Adipose tissue (tissue), 3 donors: Measurements from ENCODE around the gene CSF1. TPM values are rescaled to one million over a fixed set of nuclear protein-coding genes. Genes with fewer than 3 reads are reported as not detected.
"Not testable (repeated sequence)": the region's sequence is repeated elsewhere in the genome, so short reads cannot be mapped to it uniquely, and the experiment has no call there.

Experiments
- H3K27ac ChIP-seq: one replicate; pipeline ENCODE4 v1.5.1; 2013; ENCODE audit warnings: low read depth, low read length
- WGBS, 3 donors: extraction: QIAGEN DNeasy Blood & Tissue Kit; methylation state at CpG; one replicate each; pipeline ENCODE4 v1.1.7; 2013; 5-methylcytosine and 5-hydroxymethylcytosine counted together
- polyA plus RNA-seq, 3 donors: library from polyadenylated mRNA; stranded (reverse); fragments of 200-250 nt; gene quantifications; one replicate each; pipeline ENCODE4 v1.2.3, GENCODE V29; 2013
- donor health status: healthy with polysubstance abuse.
- donor health status: Bipolar disorder and iron deficiency.
- donor health status: healthy.

The CSF1 gene
- polyA plus RNA-seq, 3 donors, result 10.6 to 82.1 (median 18.6) TPM

- H3K27ac ChIP-seq, result no peak overlapping the region
- WGBS, 3 donors, result 88 to 95% (median 95%) methylated on average over 2 of the region's 2 CpGs
Measured at GRCh38 chr1:109950509-109950908, 39.9 kb downstream of the CSF1 start.

- WGBS, 3 donors, result 94 to 97% (median 96%) methylated on average over 5 of the region's 5 CpGs
- not testable (repeated sequence) for H3K27ac ChIP-seq
Measured at GRCh38 chr1:109951501-109951900, 40.9 kb downstream of the CSF1 start.

GRCh38 chr1:109954041-109954512 is 43.4 kb downstream of the CSF1 start:
- no peak overlapping the region for H3K27ac ChIP-seq

DNA sequence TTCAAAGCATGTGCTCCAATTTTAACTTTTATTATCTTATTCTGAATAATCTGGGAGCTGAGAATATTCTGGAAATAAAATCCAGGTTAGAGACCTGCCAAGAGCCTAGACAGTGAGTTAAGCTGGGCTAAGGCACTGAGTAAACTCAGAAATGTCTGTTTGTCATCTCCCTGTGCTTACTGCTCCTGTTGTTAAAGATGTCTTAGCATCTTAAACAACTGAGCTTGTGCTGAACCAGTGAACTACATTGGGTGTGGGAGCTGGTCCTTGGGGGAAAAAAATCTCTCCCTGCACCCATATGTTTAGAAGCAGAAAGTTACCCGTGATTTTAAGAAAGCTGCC is 49.0 kb downstream of the CSF1 start:
- H3K27ac ChIP-seq, result no peak overlapping the region
- 39 to 59% (median 55%) methylated on average over 1 of the region's 1 CpG for WGBS, 3 donors

More at GRCh38 chr1:109954041-109954512, 43.4 kb downstream of the CSF1 start:
- 38 to 48% (median 44%) methylated on average over 1 of the region's 1 CpG for WGBS, 3 donors

GRCh38 chr1:109959974-109960744 is 49.5 kb downstream of the CSF1 start:
- no peak overlapping the region for H3K27ac ChIP-seq
- 63 to 68% (median 65%) methylated on average over 7 of the region's 7 CpGs for WGBS, 3 donors

DNA sequence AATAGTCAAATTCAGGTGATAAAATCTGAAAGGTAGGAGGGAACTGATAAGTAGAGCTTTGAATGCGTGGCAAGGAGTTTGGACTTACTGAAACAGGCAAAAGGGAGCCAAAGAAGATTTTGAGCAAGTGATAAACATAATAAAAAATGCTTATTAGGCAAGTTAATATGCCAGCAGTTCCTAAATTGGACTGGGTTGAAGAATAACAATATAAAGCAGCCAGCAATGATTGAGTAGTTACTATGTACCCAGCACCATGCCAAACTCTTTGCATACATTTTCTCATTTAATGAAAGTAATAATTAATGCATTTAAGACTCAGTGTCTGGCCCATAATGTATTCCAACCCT is 50.1 kb downstream of the CSF1 start:
- no peak overlapping the region for H3K27ac ChIP-seq

DNA sequence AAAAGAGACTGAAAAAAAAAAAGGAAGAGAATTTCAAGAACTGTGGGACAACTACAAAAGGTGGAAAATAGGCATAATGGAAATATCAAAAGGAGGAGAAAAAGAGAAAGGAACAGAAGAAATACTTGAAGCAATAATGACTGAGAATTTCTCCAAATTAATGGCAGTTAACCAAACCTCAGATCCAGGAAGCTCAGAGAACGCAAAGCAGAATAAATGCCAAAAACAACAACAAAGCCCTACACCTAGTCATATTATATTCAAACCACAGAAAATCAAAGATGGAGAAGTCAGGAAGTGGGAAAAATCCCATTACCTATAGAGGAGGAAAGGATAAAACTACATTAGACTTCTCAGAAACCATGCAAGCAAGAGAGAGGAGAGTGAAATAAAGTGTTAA is 53.2 kb downstream of the CSF1 start:
- 75 to 81% (median 78%) methylated on average over 1 of the region's 1 CpG for WGBS, 3 donors
- H3K27ac ChIP-seq, result no peak overlapping the region

More for the DNA sequence above, 50.1 kb downstream of the CSF1 start:
- WGBS, 3 donors, result 52 to 79% (median 69%) methylated on average over 1 of the region's 1 CpG

GRCh38 chr1:109969146-109969829 is 58.6 kb downstream of the CSF1 start:
- H3K27ac ChIP-seq, result no peak overlapping the region
- 85 to 99% (median 91%) methylated on average over 3 of the region's 3 CpGs for WGBS, 3 donors

DNA sequence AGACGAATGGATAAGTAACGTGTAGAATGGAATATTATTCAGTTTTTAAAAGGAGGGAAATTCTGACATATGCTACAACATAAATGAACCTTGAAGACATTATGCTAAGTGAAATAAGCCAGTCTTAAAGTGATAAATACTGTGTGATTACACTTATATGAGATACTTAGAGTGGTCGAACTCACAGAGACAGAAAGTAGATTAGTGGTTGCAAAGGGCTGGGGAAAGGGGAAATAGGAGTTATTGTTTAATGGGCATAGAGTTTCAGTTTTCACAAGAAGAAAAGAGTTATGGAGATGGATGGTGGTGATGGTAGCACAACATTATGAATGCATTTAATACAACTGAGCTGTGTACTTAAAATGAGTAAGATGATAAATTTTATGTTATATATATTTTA is 59.3 kb downstream of the CSF1 start:
- H3K27ac ChIP-seq, result no peak overlapping the region
- 76 to 95% (median 90%) methylated on average over 3 of the region's 3 CpGs for WGBS, 3 donors

DNA sequence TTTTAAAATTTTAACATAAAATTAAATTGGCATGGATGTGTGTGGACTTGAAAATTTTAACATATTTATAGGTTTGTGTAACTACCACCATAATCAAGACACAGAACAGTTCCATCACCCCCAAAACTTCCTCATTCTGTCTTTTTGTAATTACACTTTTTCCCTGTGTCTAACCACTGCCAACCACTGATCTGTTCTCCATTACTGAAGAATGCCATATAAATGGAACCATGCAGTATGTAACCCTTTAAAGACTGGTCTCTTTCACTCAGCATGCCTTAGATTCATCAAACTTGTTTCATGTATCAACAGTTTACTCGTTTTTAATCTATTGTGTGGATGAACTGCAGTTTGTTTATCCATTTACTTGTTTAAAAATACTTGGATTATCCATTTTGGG is 60.9 kb downstream of the CSF1 start:
- WGBS, 3 donors, result 33 to 64% (median 51%) methylated on average over 1 of the region's 1 CpG
- no peak overlapping the region for H3K27ac ChIP-seq

DNA sequence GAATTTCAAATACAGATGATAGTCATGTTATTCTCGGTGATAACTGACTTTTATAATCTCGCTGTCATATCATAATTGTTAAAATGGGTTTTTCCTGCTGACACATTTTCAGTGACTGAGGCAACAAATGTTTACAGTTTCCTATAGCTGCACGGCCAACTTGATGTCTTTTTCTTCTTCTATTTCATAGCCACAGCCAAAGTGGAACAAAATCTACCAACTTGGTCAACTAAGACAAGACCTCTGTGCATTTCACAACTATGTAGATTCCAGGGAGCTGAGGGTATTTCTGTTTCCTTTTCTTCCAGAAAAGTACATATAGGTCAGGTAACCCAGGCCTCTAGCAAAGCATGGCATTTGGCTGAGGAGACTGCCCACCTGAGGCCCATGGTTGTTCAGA is 63.5 kb downstream of the CSF1 start:
- 92 to 94% (median 93%) methylated on average over 3 of the region's 3 CpGs for WGBS, 3 donors
- H3K27ac ChIP-seq, result no peak overlapping the region

- H3K27ac ChIP-seq, result no peak overlapping the region
- WGBS, 3 donors, result 69 to 86% (median 70%) methylated on average over 3 of the region's 3 CpGs
Measured at GRCh38 chr1:109975718-109976117, 65.1 kb downstream of the CSF1 start.

- H3K27ac ChIP-seq, result no peak overlapping the region
Measured at GRCh38 chr1:109976762-109977161, 66.1 kb downstream of the CSF1 start.

DNA sequence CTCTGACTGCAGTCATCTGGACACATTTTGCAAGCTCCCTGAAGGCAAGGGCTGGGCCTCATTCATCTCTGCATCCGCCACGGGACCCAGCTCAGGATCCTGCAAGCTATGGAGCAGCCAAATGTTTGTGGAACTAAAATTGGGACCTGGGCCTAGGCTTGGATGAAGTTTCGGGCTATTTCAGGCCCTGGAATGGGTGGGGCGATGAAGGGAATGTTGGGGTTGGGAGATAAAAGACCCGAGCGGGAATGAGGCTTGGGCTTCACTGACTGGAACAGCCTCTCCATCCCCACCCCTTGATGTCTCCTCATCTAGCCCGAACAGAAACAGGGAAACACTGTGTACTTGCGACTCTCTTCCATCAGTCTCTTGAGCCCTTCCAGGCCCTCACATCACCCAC is 66.6 kb downstream of the CSF1 start:
- WGBS, 3 donors, result 68 to 92% (median 71%) methylated on average over 8 of the region's 8 CpGs
- H3K27ac ChIP-seq, result no peak overlapping the region

More at GRCh38 chr1:109976762-109977161, 66.1 kb downstream of the CSF1 start:
- 90 to 94% (median 93%) methylated on average over 4 of the region's 4 CpGs for WGBS, 3 donors

DNA sequence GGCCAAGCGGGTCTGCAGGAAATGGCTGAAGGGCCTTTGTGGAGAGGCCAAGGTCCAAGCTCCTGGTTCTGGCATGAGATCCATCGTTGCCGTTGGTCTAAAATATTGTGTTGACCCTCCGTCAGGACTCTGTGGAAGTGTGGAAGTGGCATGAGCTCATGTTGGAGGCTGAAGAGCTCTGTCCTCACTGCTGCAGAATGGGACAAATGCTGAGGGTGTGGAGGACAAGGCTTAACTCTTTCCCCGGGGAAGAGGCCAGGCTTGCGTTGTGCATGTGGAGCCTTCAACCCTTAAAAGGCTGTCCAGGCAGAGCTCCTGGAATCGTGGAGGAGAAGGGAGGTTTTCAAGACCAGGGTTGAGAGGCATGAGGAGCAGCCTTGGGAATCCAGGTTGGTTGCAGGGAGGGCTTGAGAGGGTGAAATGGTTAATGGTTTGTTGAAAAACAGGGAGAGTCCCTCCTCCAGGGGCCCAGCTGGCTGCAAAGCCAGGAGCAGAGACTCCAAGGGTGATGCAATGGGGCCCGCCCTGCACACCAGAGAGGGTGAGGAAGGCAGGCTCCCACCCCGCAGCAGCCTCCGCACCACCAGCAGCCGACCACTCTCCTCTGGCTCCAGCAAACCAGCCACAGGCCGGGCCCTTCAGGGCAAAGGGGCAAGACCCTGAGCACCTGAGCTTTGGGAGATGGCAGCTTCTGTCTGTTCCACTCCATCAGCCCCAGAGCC is 67.2 kb downstream of the CSF1 start:
- 70 to 81% (median 70%) methylated on average over 12 of the region's 12 CpGs for WGBS, 3 donors
- H3K27ac ChIP-seq, result no peak overlapping the region

DNA sequence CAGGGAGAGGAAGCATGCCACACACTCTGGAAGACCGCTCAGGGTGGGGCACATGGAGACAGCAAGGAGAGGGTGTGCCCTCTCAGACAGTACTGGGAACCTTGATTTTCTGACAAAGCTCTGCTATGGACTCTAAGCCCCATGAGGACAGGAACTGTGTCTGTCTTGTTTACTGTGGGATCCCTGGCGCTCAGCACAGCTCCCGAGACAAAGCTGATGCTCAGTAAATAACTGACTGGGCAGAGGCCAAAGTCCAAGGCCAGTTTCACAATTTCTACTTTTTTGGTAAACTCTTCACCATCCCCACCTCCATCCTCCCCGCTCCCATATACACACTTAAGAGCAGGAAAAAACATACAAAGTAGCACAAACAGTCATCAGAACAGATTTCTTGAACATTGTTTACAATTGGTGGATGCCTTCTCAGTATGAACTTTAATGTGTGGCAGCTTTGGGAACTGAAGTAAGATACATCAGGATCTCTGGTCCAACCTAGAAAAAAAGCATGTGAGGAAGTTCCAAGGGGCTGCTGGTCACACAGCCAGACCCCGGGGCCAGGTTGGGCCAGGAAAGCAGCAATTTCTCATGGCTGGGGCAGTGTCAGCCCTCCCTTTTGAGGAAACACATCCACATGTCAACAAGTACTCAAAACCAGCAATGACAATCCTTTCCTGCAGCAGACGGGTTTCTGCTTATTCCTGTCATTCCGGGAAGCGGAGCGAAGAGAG is 68.3 kb downstream of the CSF1 start:
- WGBS, 3 donors, result 62 to 79% (median 73%) methylated on average over 9 of the region's 9 CpGs
- no peak overlapping the region for H3K27ac ChIP-seq

- no peak overlapping the region for H3K27ac ChIP-seq
- WGBS, 3 donors, result 34 to 53% (median 45%) methylated on average over 5 of the region's 5 CpGs
Measured at GRCh38 chr1:109979489-109980091, 68.9 kb downstream of the CSF1 start.
